Activated CD4-positive, alpha-beta T cell treated with anti-CD3 and anti-CD28 coated beads for 36 hours (primary cell): Measurements from ENCODE around the gene FYN. TPM values are rescaled to one million over a fixed set of nuclear protein-coding genes. Genes with fewer than 3 reads are reported as not detected.

Experiments
- ATAC-seq: fragments of 200-7000 bp; cut with Tn5 transposase; one replicate; pipeline ENCODE4 v1.10.0; 2021; ENCODE audit warnings: mild to moderate bottlenecking, moderate library complexity
- CTCF ChIA-PET: fragments of 350-600 bp; sonication (Branson Sonifier 250); formaldehyde crosslinking; loops from one replicate; lab custom pipeline; 2021; ENCODE audit warnings: antibody characterized with exemption; lab: Charles Lee
- POLR2A ChIA-PET: fragments of 350-600 bp; sonication (Branson Sonifier 250); formaldehyde crosslinking; loops from one replicate; lab custom pipeline; 2021; ENCODE audit warnings: antibody characterized with exemption, inconsistent platforms; lab: Charles Lee
- DNase-seq: peaks from one replicate; pipeline ENCODE4 v3.0.0-alpha.2; 2020
- H3K27ac Mint-ChIP-seq: one replicate; pipeline ENCODE4 v1.8.0; 2021; ENCODE audit warnings: mixed read lengths
- H3K27me3 Mint-ChIP-seq: one replicate; pipeline ENCODE4 v1.8.0; 2021; ENCODE audit warnings: mixed read lengths
- H3K36me3 Mint-ChIP-seq: one replicate; pipeline ENCODE4 v1.8.0; 2021; ENCODE audit warnings: low read depth, mixed read lengths
- H3K4me1 Mint-ChIP-seq: one replicate; pipeline ENCODE4 v1.8.0; 2021; ENCODE audit warnings: mixed read lengths
- H3K4me3 Mint-ChIP-seq: one replicate; pipeline ENCODE4 v1.8.0; 2021; ENCODE audit warnings: mild to moderate bottlenecking, moderate library complexity, mixed read lengths
- H3K9me3 Mint-ChIP-seq: one replicate; pipeline ENCODE4 v1.8.0; 2021; ENCODE audit warnings: low read depth, mixed read lengths
- intact Hi-C, 2 experiments: fragments of 100-400 bp; cut with DNase I in 1 of 2; cut with micrococcal nuclease in 1 of 2; formaldehyde crosslinking; loops; one replicate each; pipeline versions ENCODE4 v1.14.2 to v1.15.1; 2022 to 2024; cut with DNase I, micrococcal nuclease
- total RNA-seq, 2 experiments: library from RNA; stranded (reverse); gene quantifications; one replicate each; pipeline ENCODE4 v1.2.3, GENCODE V29; 2021

FYN gene
- total RNA-seq, 2 experiments from 2014 or later: 345 to 504 TPM

- DNase-seq (no peak), ATAC-seq (no peak)
- Mint-ChIP-seq H3K27me3 (no peaks in the 10 kb centered on the region), H3K27ac (peak overlapping the region; percentile 76), H3K4me1 (peaks cover 85% of the 10 kb centered on the region), H3K9me3 (peaks cover 2% of the 10 kb centered on the region), H3K4me3 (no peak overlapping the region), H3K36me3 (peaks cover 74% of the 10 kb centered on the region)
- intact Hi-C loops: no loop called here
- ChIA-PET CTCF (interaction anchor here (1.2 to 2.5 kb wide), 2 partner anchors 13 to 24 kb away, joined by 3 to 16 read pairs; no protein-coding TSS in a partner anchor), POLR2A (no interaction called here)
Observed at GRCh38 chr6:111782192-111782809, 91.0 kb downstream of the FYN start.

GRCh38 chr6:111781041-111781708 lies 92.1 kb downstream of the FYN start:
- intact Hi-C loops: no loop called here
- H3K27ac Mint-ChIP-seq: peak overlapping the region; percentile 68
- H3K27me3 Mint-ChIP-seq: no peaks in the 10 kb centered on the region
- ChIA-PET POLR2A (interaction anchor here (0.6 kb wide), 2 partner anchors 22 to 43 kb away, joined by 3 to 8 read pairs; no protein-coding TSS in a partner anchor), CTCF (interaction anchor here (0.6 to 1.4 kb wide), 2 partner anchors 9 to 69 kb away, joined by 4 to 6 read pairs; no protein-coding TSS in a partner anchor)
- ATAC-seq (no peak), DNase-seq (no peak)
- H3K9me3 Mint-ChIP-seq: peaks cover 2% of the 10 kb centered on the region
- H3K4me3 Mint-ChIP-seq: peak overlapping the region; percentile 1
- peaks cover 73% of the 10 kb centered on the region for H3K36me3 Mint-ChIP-seq
- peaks cover 95% of the 10 kb centered on the region for H3K4me1 Mint-ChIP-seq

- Mint-ChIP-seq H3K4me3 (peak overlapping the region; percentile 15), H3K27ac (peak overlapping the region; percentile 68), H3K9me3 (peaks cover 2% of the 10 kb centered on the region), H3K4me1 (peaks cover 97% of the 10 kb centered on the region), H3K27me3 (no peaks in the 10 kb centered on the region), H3K36me3 (peaks cover 74% of the 10 kb centered on the region)
- POLR2A ChIA-PET: no interaction called here
- CTCF ChIA-PET: interaction anchor here (0.6 to 1.5 kb wide), 4 partner anchors 9 to 90 kb away, joined by 3 to 7 read pairs (median 5); no protein-coding TSS in a partner anchor
- intact Hi-C loops: no loop called here
- no peak for ATAC-seq
- no peak for DNase-seq
Observed at GRCh38 chr6:111780393-111780792, 92.9 kb downstream of the FYN start.

DNA sequence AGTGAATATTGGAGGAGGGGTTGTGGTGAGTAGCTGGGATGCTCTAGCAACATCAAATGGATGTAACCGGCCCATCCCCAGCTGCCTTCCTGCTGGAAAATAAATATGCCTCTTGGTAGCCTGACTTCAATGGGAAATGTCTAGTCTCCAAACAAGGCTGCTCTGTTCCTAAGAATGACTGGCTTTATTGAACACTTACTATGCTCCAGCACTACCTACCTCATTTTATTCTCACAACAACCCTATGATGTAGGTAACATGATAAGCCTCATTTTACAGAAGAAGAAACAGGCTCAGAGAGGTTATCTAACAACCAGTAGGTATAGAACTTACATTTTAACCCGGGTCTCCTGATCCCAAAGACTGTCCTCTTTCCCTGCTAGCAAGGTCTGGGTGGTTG lies 93.6 kb downstream of the FYN start:
- H3K4me3 Mint-ChIP-seq: no peak overlapping the region
- peak overlapping the region; percentile 68 for H3K27ac Mint-ChIP-seq
- ChIA-PET POLR2A (interaction anchor here (1.0 to 1.1 kb wide), 2 partner anchors 26 to 86 kb away, joined by 3 to 5 read pairs; no protein-coding TSS in a partner anchor), CTCF (interaction anchor here (0.7 to 1.5 kb wide), 6 partner anchors 9 to 91 kb away, joined by 3 to 7 read pairs (median 4); no protein-coding TSS in a partner anchor)
- ATAC-seq (no peak), DNase-seq (no peak)
- intact Hi-C loops: no loop called here
- H3K9me3 Mint-ChIP-seq: peaks cover 2% of the 10 kb centered on the region
- H3K4me1 Mint-ChIP-seq: peaks cover 97% of the 10 kb centered on the region
- H3K36me3 Mint-ChIP-seq: peaks cover 70% of the 10 kb centered on the region
- no peaks in the 10 kb centered on the region for H3K27me3 Mint-ChIP-seq

- H3K36me3 Mint-ChIP-seq: peaks cover 65% of the 10 kb centered on the region
- ATAC-seq: no peak
- intact Hi-C loops: no loop called here
Observed at GRCh38 chr6:111779031-111779430, 94.2 kb downstream of the FYN start.

DNA sequence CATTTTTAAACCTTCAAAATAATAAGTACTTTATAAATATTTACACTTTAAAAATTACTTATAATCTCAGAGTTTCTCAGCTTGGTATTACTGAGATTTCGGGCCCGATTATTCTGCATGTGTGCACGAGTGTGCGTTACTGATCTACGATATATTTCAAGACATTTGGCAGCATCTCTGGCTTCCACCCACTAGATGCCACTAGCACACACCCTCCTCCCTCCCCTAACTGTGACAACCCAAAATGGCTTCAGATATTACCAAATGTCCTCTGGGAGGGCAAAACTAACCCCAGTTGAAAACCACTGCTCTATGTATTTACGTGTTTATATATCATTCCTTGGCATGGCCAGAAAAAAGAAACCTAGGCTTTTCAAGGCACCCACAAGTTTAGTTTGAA lies 95.9 kb downstream of the FYN start:
- ChIA-PET CTCF (interaction anchor here (0.7 to 1.6 kb wide), 7 partner anchors 10 to 239 kb away, joined by 3 to 8 read pairs (median 4); no protein-coding TSS in a partner anchor), POLR2A (interaction anchor here (0.6 to 1.0 kb wide), 2 partner anchors 7 to 13 kb away, joined by 3 read pairs; no protein-coding TSS in a partner anchor)
- H3K36me3 Mint-ChIP-seq: peaks cover 56% of the 10 kb centered on the region
- DNase-seq (no peak), ATAC-seq (peak; percentile 18)
- peaks cover 90% of the 10 kb centered on the region for H3K4me1 Mint-ChIP-seq
- no peaks in the 10 kb centered on the region for H3K9me3 Mint-ChIP-seq
- no peaks in the 10 kb centered on the region for H3K27me3 Mint-ChIP-seq
- intact Hi-C loops: no loop called here
- H3K27ac Mint-ChIP-seq: peak overlapping the region; percentile 92
- H3K4me3 Mint-ChIP-seq: no peak overlapping the region

More at GRCh38 chr6:111779031-111779430, 94.2 kb downstream of the FYN start:
- Mint-ChIP-seq H3K4me3 (no peak overlapping the region), H3K27me3 (no peaks in the 10 kb centered on the region), H3K27ac (peak overlapping the region; percentile 68), H3K9me3 (peaks cover 2% of the 10 kb centered on the region), H3K4me1 (peaks cover 97% of the 10 kb centered on the region)
- POLR2A ChIA-PET: interaction anchor here (0.7 to 1.1 kb wide), 3 partner anchors 27 to 87 kb away, joined by 3 to 9 read pairs (median 5); no protein-coding TSS in a partner anchor
- CTCF ChIA-PET: interaction anchor here (0.7 to 1.5 kb wide), 6 partner anchors 9 to 69 kb away, joined by 3 to 7 read pairs (median 4); no protein-coding TSS in a partner anchor
- DNase-seq: no peak

GRCh38 chr6:111776236-111777221 lies 96.7 kb downstream of the FYN start:
- Mint-ChIP-seq H3K4me3 (no peak overlapping the region), H3K36me3 (peaks cover 63% of the 10 kb centered on the region), H3K4me1 (peaks cover 92% of the 10 kb centered on the region), H3K9me3 (no peaks in the 10 kb centered on the region), H3K27ac (peak overlapping the region; percentile 83), H3K27me3 (no peaks in the 10 kb centered on the region)
- DNase-seq (no peak), ATAC-seq (peak; percentile 28)
- ChIA-PET POLR2A (no interaction called here), CTCF (interaction anchor here (0.7 to 1.6 kb wide), 9 partner anchors 10 to 240 kb away, joined by 3 to 8 read pairs (median 4); no protein-coding TSS in a partner anchor)
- intact Hi-C loops: loop anchor here in 1 of 2 experiments (1.0 kb wide), 1 partner anchor 8 kb away; no protein-coding TSS in a partner anchor

DNA sequence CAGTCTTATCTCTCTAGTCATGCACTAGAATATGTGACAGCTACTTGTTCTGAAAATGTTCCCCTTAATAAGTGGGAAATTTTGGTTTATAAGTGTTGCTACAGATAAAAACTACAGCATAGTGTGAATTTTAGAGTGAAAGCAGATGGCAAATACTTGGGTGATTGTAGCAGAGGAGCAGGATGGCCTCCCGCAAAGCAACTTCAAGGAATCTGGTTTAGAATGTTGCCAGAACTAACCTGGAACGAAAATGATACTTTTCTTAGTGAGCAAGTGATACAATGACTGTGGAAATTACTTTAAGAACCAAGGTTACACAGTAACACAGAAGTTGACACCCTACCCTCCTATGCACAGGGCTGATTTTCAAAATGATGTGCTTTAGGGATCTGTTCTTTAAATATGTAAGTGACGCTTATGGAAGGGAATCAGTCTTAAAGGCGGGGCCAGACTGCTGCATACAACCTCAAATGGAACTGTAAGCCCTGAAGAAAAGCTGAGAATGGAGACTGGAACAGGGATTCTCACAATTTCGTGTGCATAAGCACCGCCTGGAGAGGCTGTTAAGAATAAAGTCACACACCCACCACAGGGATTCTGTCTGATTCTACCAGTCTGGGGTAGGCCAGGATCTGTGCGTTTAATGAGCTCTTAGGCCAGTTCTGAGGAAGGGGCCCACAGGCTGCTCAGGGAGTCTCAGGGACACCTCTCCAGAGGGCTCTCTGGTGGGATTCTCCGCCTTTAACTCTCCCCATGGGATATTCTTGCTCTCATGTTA lies 97.9 kb downstream of the FYN start:
- Mint-ChIP-seq H3K4me3 (no peak overlapping the region), H3K36me3 (peaks cover 65% of the 10 kb centered on the region), H3K27ac (peak overlapping the region; percentile 82), H3K4me1 (peaks cover 92% of the 10 kb centered on the region), H3K27me3 (no peaks in the 10 kb centered on the region), H3K9me3 (peaks cover 8% of the 10 kb centered on the region)
- DNase-seq (no peak), ATAC-seq (peak; percentile 8)
- ChIA-PET CTCF (interaction anchor here (1.1 to 1.6 kb wide), 3 partner anchors 11 to 79 kb away, joined by 3 to 5 read pairs (median 5); no protein-coding TSS in a partner anchor), POLR2A (no interaction called here)
- intact Hi-C loops: no loop called here

DNA sequence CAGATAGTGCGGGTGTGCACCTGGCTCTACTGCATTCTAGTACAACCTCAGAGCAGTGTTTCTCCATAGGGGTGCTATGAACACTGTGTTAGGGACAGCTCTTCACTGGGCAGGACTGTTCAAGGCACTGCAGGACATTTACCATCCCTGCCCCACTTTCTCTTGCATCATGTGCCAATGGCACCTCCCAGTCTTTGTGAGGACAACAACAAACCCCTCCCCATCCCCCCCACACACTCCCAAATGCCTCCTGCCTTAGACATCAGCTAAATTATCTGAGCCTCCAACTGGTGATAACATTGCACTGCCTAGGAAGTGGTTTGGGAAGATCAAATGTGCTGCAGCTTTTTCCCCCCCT lies 98.9 kb downstream of the FYN start:
- POLR2A ChIA-PET: interaction anchor here (1.1 kb wide), 1 partner anchor 10 kb away, joined by 4 read pairs; no protein-coding TSS in a partner anchor
- Mint-ChIP-seq H3K4me3 (no peak overlapping the region), H3K9me3 (peaks cover 8% of the 10 kb centered on the region), H3K27me3 (no peaks in the 10 kb centered on the region), H3K36me3 (peaks cover 62% of the 10 kb centered on the region), H3K27ac (peak overlapping the region; percentile 59), H3K4me1 (peaks cover 92% of the 10 kb centered on the region)
- CTCF ChIA-PET: interaction anchor here (0.7 kb wide), 1 partner anchor 14 kb away, joined by 3 read pairs; no protein-coding TSS in a partner anchor
- DNase-seq (no peak), ATAC-seq (no peak)
- intact Hi-C loops: no loop called here
